NCI-H2196 treated with DMSO at 0.1 percent for 48 hours (cell line): ENCODE measurements around the gene KCTD17.

ENCODE experiments used
- DNase-seq: peaks from one replicate; lab custom pipeline; 2025; ENCODE audit not compliant: unreplicated experiment; lab: John Stamatoyannopoulos, UW

KCTD17 gene

DNA sequence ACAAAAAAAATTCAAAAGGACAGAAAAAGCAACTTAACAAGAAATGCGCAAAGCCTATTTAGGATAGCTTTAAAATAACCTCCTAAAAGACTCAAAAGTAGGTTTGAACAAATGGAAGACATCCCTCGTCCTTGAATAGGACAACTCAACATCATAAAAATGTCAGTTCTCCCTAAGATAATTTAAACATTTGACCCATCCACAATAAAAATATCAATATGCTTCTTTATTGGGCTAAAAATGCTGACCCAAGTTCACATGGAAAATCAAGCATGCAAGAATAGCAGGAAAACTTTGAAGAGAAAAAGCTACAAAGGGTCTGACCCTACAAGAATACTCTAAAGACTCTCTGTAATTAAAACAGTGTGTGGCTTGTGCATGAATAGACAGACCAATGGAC is 12.1 kb upstream of the KCTD17 start:
- no peak for DNase-seq

DNA sequence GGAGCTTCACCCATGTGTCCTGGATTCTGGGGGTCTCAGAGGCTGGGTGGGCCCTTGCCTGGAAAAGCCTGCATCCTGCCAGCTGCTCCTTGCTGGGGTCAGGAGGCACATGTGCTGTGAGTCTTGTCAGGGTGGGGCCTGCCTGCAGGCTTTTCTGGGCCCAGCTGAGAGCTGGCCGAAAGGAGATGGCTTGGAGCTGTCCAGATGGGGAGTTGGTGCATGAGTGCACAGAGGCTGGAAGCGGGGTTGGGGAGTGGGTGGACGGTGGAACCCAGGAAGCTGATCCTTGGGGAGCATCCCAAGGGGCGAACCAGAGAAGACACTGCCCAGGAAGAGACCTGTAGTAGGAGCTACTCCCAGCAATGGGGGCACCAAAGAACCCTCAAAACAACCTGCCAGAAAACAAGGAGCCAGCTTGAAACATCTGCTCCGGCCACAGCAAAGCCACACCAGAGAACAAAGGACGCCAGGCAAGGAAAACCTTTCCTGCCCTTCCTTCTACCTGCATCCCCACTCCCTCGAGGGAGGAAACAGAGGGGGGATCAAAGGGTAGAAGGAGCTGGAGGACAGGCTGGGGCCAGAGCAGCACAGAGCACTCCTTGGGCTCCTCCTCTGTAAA is 8.2 kb upstream of the KCTD17 start:
- DNase-seq, result no peak

DNA sequence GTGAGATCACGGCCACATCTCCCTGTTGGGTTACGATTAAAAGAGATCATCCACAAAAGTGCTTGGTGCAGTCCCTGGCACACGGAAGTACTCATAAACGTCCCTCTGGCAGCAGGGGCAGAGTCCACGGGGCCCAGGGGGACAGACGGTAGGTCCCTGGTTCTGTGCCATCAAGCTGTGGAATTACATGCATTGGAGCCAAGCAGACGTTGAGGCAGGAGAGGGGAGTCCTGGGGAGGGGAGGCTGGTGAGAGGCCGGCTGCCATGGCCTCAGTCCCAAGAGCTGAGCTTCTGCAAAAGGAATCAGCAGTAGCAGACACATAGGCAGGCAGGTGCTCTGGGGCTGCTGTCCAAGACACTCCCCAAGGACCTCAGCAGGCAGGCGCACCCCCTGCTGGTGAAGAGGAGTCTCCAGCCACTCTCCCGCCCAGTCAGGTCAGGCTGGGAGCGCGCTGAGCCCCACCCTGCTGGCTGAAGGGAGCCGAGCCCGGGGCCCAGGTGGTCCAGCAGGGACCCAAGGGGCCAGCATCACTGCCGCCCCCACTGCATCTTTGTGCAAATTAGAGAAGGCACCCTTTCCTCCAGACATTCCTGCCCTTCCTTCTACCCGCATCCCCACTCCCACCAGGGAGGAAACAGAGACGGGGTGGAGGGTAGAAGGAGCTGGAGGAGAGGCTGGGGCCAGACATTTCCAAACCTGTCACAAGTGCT is 7.6 kb upstream of the KCTD17 start:
- no peak for DNase-seq

DNA sequence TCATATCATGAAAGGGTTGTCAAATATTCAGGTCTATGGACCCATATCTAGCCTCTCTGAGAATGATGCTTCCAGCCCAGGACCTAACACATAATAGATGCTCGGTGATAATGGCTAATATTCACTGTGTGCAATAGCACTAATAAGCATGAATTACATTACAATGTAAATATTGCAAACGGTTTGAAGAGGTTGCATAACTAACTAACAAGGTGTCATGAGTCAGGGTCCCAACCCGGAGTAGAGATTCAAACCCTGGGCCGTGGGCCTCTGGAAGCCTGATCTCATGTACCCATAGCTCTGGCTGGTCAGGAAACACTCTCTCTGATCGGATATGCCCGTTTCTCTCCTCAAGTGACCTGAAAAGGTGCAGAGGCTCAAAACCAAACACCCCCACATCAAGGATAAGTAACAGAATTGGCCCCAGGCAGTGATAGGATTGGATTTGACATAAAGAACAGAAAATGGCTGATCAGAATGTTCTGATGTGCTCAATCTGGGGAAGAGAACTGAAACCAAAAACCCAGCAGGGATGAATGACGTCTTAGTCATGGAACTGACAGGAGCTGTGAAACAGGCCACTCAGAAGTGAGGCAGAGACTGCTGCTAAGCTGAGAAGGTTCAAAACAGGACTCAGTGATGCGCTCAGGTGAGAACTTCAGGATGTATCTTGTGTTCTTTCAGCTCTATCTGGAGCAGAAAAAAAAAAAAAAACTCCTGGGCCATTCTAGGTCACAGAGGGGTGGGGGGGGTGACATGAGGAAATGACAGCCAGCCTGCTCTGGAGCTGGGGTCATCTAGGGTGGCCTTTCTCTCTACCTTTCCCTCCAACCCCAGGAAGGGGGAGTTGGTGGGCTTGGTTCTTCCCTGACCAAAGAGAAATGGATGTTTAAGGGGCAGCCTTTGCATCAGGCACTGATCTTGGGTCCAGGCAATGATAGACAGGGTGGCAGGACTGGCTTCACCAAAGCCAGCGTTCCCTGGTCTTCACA is 6.6 kb upstream of the KCTD17 start:
- no peak for DNase-seq

DNA sequence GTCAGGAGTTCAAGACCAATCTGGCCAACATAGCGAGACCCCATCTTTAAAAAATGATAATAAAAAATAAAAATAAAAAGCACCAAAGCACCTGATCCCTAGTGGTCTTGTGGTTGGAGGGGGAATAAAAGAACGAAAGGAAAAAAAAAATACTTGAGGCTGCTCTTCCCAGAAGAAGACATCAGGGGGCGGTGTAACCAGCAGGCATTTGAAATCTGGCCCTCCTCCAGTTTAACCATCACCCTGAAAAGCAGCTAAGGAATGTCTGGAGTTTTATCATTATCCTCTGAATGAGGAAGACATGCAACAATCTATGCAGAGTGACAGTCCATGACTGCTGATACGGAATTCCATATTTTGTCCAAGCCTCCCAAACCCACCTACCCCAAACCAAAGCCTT is 5.6 kb upstream of the KCTD17 start:
- DNase-seq, result no peak

DNA sequence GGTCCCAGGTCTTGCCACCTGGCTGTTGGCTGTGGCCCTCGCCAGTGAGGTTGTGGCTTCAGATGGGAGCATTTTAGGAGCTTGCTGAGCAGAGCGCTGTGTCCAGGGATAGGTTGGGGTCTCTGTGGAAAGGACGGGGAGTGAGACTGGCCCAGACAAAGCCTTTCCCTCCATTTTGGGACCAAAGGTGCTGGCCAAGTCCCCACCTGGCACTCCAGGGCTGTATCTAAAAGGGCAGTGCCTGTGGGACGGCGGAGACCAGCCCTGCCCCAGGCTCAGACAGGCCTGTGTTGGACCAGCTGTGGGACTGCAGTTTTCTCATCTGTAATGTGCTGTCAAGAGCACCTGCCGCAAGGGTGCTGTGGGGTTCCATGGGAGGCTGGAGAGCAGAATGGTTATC is 5.0 kb upstream of the KCTD17 start:
- DNase-seq, result no peak

DNA sequence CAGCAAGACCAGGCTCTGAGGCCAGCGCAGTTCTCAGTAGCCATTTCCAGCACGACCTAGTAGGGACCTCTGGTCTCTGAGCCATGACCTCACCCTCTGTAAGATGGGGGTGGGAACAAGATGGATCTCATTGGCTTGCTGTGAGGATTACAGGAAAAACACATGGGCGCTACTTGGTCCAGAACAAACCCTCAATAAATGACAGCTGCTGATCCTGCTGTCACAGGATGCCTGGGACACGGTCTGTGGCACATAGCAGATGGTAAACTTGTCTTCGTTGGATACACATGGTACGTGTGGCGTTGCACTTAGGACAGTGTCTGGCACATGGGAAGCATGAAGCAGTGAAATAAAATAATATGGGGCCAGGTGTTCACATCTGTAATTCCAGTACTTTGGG is 4.5 kb upstream of the KCTD17 start:
- no peak for DNase-seq

DNA sequence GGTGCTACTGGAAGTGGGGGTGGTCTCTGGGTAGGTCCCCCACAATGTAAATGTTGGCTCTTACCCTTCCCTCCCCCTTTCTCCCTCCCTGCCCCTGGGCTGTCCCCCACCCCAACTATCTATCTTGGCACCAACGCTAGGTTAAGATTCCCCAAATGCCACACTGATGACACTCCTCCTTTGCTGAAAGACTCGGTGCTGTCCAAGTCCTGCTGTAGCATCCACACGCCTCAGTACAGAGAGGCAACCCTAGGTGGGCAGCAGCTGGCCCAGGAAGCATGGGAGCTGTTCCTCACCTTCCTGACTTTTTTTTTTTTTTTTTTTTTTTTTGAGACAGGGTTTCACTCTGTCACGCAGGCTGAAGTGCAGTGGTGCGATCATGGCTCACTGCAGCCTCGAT is 3.4 kb upstream of the KCTD17 start:
- DNase-seq, result no peak

DNA sequence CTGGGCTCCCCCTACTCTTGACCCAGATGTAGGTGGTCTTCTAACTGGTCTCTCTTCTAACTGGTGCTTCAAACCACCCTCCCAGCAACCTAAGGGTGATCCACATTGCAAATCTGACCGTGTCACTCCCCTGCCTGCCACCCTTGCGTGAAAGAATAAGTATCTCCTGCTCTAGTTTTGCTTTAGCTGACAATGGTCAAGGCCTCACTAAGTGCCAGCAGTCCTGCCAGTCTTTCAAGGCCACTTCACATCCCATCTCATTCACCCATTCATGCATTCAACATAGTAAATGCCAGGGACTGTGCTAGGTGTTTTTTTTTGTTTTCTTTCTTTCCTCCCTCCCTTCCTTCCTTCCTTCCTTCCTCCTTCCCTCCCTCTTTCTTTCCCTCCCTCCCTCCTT is 2.3 kb upstream of the KCTD17 start:
- no peak for DNase-seq

DNA sequence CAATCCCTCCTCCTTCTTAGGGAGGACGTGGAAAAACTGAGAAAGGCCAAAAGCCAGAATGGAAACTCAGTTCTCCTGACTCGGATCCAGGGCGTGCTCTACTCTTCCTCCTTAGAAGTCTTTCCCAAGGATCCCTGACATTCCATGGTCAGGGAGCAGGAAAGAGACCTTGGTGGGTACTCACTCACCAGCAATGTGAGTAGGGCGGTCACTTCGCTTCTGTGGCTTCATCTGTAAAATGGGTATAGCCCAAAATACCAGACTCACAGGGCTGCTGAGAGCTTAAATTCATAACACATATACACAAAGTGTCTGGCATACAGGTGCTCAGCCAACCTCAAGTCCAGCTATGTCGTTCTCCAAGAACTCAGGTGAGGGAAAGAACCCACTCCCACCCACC is 629 bp upstream of the KCTD17 start:
- no peak for DNase-seq

DNA sequence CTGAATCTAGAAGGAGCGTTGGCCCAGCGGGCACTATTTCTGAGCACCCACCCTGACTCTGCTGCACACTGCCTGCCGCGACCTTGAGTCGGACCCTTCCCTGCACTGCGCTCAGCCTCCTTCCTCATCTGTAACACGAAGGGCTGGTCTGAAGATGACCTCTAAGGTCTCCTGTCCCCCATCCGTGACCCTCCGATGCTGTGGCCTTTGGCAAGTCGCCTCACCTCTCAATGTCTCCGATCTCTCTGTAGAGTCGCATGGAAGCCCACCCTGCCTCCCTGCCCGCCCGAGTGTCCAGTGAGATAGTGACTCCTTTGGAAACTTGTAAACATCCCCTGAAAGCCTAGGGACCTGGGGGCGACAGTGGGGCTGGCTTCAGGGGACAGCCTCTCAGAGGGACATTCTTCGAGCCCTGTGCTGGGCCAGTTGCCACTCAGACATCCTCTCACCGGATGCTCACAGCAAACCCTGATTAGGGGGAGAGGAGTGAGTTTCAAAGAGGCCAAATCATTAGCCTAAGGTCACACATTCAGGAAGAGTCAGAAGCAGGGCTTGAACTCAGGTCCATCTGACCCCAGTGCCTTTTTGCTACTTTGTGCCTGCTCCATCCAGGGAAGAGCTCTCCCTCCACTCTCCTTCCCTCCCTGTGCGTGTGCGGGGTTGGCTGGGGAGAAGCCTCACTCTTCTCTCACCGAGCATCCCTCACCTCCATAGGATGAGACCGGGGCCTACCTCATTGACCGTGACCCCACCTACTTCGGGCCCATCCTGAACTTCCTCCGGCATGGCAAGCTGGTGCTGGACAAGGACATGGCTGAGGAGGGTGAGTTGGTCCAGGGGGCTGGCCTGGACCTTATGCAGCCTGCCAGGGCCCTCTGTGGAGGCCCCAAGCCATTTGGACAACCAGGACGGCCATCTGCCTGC is 1.1 kb downstream of the KCTD17 start:
- no peak for DNase-seq

DNA sequence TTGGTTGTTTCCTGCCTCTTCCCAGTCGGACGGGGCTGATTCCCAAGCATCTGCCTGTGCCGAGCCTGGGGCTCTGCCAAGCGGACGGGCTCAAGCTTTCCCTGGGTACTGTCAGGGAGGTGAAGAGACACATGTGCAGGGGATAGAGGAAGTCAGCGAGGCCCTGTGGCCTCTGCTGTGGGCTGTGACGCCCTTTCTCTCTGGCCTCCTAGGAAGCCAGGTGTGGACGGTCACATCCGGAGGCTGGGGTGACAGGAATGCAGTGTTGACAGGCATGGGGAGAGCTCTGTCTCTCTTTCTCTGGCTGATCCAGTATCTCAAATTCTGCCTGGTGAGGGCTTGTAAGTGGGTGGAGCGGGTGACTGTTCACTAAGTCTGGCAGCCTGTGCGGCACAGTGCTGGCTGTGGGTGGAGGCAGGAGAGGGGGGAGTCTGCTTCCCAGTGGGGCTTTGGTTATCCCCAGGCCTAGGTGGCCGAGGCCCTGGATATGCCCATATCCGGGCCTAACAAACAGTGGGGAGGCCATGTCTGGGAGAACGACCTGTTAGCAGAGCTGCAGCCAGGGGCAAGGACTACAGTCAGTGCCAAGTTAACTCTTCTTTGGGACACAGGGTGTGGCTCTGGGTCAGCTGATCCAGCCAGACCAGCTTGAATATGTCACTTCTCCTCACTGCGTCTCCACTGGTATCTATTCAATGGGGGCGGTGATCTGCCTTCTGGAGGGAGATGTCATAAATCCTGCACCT is 1.9 kb downstream of the KCTD17 start:
- no peak for DNase-seq

DNA sequence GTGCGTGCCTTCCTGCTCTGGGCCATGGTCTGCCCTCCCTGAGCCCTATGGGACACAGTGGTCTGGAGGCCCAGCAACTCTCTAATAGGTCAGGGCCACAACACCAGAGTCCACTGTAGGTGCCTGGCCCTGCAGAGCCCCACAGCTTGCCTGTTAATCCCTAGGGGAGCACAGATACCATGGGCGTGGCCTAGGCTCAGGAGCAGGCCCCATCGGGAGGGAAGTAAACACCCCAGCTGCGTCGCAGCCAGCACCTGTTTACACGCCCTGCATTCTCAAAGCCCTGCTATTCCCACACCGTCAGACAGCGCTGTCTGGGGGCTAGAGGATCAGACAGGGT is 2.5 kb downstream of the KCTD17 start:
- DNase-seq, result no peak

DNA sequence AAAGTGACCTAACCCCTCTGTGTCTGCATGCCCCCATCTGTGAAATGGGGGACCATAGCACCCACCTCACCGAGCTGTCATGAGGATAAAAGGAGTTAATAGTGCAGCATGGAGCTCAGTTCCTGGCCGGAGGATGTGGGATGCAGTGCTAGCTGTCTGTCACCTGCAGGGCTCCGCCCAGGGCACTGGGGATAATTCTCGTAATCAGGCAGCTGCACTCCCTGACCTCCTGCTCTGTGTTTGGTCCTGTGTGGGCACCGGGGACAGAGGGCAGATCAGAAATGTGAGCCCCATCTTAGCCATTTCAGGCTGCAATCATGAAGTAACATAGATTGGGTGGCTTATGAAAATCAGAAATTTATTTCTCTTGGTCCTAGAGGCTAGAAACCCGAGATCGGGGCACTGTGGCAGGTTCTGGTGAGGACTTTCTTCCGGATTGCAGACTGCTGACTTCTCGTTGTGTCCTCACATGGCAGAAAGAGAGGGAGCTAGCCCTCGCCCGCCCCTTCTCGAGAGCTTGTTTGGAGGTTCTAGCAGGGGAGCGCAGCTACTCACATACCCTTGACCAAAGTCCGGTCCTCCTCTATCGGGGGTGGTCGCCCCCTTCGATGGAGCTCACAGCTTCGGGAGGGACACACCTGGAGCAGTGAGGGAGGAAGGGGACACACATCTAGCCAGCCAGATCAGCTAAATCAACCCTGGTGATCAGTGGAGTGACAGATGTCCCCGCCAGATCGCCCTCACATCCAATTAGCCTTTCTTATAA is 3.2 kb downstream of the KCTD17 start:
- no peak for DNase-seq

DNA sequence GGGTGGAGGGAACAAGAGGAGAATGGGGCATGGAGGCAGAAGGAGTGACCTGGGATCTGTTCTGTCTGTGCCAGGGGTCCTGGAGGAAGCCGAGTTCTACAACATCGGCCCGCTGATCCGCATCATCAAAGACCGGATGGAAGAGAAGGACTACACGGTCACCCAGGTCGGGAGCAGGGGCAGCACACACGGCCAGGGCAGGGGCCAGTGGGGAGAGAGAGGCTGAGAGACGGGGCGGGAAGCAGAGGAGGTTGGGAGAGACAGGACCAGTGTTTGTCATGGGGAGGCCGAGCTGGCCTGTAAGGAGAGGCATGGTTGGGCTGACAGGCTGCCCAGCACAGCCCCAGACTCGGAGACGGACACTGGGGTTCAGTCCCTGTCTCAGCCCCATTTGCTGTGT is 4.7 kb downstream of the KCTD17 start:
- no peak for DNase-seq

DNA sequence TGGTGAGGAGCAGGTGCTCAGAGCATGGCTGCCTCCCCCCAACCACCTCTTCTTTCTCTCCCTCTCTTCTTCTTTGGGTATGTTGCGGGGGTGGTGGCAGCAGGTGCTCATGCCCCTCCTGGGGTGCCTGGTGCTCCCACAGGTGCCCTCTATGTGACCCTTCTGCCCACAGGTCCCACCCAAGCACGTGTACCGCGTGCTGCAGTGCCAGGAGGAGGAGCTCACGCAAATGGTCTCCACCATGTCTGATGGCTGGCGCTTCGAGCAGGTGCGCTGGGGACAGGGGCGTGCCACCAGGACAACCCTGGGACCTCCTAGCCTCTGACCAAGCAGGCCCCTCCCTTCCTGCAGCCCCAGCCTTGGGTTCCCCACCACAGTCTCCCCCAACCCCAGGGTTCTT is 5.7 kb downstream of the KCTD17 start:
- DNase-seq, result no peak

DNA sequence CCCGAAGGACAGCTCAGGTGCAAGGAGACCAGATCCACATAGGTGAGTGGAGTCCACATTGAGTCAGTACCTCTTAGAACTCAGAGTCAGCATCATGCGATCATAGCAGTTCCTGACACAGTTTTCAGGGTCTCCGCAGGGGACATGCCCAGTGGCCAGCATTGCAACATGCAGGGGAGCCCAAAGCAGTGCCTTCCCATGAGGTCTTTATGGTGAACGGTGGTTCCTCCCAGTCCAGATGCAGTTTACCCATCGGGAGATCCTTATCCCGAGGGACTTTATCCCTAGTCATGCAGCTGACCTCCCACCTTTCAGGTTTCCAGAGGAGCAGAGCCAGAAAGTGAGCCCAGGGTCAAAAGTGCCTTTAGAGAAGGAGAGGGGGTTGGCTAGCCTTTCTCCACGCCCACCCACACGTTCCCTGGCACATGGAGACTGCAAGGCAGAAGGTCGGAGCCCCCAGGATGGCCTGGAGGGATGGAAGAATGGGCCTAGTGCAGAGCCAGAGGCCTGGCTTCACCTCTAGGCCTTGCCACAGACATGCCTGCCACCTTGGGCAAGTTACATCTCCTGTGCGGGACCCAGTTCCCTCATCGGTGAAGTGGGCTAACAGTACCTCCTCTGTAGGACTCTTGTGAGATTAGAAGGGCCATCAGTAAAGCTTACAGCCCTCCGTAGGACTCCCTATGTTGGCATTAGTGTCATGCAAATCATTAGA is 6.4 kb downstream of the KCTD17 start:
- DNase-seq, result no peak

DNA sequence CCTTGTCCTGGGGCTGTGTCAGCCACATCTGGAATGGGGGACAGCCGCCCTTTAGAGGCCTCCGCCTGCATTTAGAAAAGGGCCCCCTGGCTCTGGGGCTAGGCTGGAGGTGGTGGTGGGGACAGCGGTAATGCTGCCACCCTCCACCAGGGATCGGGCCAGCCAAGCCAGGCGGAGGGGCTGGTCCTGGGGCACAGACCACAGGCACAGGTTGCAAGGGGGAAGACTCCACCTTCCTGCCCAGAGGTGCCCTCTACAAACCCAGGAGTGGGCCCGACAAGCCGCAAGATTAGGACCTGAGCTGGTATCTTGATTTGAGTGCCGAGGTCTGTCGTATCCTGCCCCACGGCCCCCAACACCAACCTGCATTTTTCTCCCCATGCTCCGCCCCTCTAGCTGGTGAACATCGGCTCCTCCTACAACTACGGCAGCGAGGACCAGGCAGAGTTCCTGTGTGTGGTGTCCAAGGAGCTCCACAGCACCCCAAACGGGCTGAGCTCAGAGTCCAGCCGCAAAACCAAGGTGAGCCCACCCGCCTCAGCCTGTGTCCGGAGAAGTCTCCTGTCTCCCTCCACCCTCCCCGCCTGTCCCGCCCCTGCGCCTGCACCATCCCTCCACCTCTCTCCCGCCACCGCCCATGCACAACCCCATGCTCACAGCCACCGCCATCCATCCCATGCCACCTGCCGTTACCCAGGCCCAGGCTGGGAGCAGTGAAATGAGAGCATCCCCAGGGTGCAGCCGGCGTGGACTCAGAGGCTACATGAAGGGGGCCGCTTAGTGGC is 7.6 kb downstream of the KCTD17 start:
- no peak for DNase-seq
